Endothelial cell (in vitro differentiated cells): ENCODE results near the gene BASP1. TPM values are rescaled to one million over a fixed set of nuclear protein-coding genes. Genes with fewer than 3 reads are reported as not detected.

Source experiments
- DNase-seq: peaks from one replicate; pipeline ENCODE4 v3.0.0; 2021; ENCODE audit warnings: low spot score
- H3K27ac Mint-ChIP-seq: one replicate; pipeline ENCODE4 v1.8.0; 2021; ENCODE audit warnings: mixed read lengths, inconsistent platforms; ENCODE audit not compliant: unreplicated experiment
- H3K27me3 Mint-ChIP-seq: one replicate; pipeline ENCODE4 v1.8.0; 2021; ENCODE audit warnings: mild to moderate bottlenecking, moderate library complexity, mixed read lengths, inconsistent platforms; ENCODE audit not compliant: unreplicated experiment
- H3K36me3 Mint-ChIP-seq: one replicate; pipeline ENCODE4 v1.8.0; 2021; ENCODE audit warnings: mild to moderate bottlenecking, low read depth, mixed read lengths, inconsistent platforms; ENCODE audit not compliant: unreplicated experiment
- H3K4me1 Mint-ChIP-seq: one replicate; pipeline ENCODE4 v1.8.0; 2021; ENCODE audit warnings: mild to moderate bottlenecking, mixed read lengths, inconsistent platforms; ENCODE audit not compliant: unreplicated experiment
- H3K4me3 Mint-ChIP-seq: one replicate; pipeline ENCODE4 v1.8.0; 2021; ENCODE audit warnings: mild to moderate bottlenecking, mixed read lengths, inconsistent platforms; ENCODE audit not compliant: unreplicated experiment
- H3K9me3 Mint-ChIP-seq: one replicate; pipeline ENCODE4 v1.8.0; 2021; ENCODE audit warnings: mixed read lengths, inconsistent platforms; ENCODE audit not compliant: unreplicated experiment
- CTCF ChIP-seq: fragments of 200-600 bp; sonication (generic); IDR thresholded peaks from one replicate; pipeline ENCODE4 v1.5.0; 2021; ENCODE audit warnings: antibody characterized with exemption; ENCODE audit not compliant: unreplicated experiment
- total RNA-seq: library from RNA; stranded (reverse); fragmentation: NEBNext Ultra II Directional; extraction: Animal tissue kit (Norgen Biotek cat#: 25700); gene quantifications from one replicate; pipeline ENCODE4 v1.2.1, GENCODE V29; 2021; ENCODE audit not compliant: unreplicated experiment

The BASP1 gene
- total RNA-seq, 1 donor from 2014 or later: 95.2 TPM

- Mint-ChIP-seq H3K9me3 (peaks cover 7% of the 10 kb centered on the region), H3K27me3 (peaks cover 8% of the 10 kb centered on the region), H3K36me3 (peaks cover 11% of the 10 kb centered on the region), H3K27ac (no peak overlapping the region), H3K4me1 (no peaks in the 10 kb centered on the region), H3K4me3 (no peak overlapping the region)
- no peak for TF ChIP-seq CTCF
- DNase-seq: no peak
Measured at GRCh38 chr5:17288570-17288969, 71.1 kb downstream of the BASP1 start.

GRCh38 chr5:17289681-17290539 lies 72.5 kb downstream of the BASP1 start:
- TF ChIP-seq CTCF: no peak
- Mint-ChIP-seq H3K27me3 (peaks cover 8% of the 10 kb centered on the region), H3K27ac (no peak overlapping the region), H3K9me3 (peaks cover 7% of the 10 kb centered on the region), H3K36me3 (peaks cover 11% of the 10 kb centered on the region), H3K4me3 (no peak overlapping the region), H3K4me1 (no peaks in the 10 kb centered on the region)
- no peak for DNase-seq

- TF ChIP-seq CTCF: no peak
- Mint-ChIP-seq H3K27ac (no peak overlapping the region), H3K4me1 (no peaks in the 10 kb centered on the region), H3K36me3 (peaks cover 11% of the 10 kb centered on the region), H3K4me3 (no peak overlapping the region), H3K9me3 (peaks cover 7% of the 10 kb centered on the region), H3K27me3 (peaks cover 6% of the 10 kb centered on the region)
- DNase-seq: no peak
Measured at GRCh38 chr5:17290540-17290974, 73.1 kb downstream of the BASP1 start.

GRCh38 chr5:17292434-17293015 lies 75.1 kb downstream of the BASP1 start:
- peaks cover 6% of the 10 kb centered on the region for H3K27me3 Mint-ChIP-seq
- no peak for DNase-seq
- peaks cover 11% of the 10 kb centered on the region for H3K36me3 Mint-ChIP-seq
- H3K27ac Mint-ChIP-seq: no peak overlapping the region
- no peak overlapping the region for H3K4me3 Mint-ChIP-seq
- peaks cover 7% of the 10 kb centered on the region for H3K9me3 Mint-ChIP-seq
- no peaks in the 10 kb centered on the region for H3K4me1 Mint-ChIP-seq
- no peak for TF ChIP-seq CTCF

GRCh38 chr5:17294639-17295311 lies 77.3 kb downstream of the BASP1 start:
- H3K36me3 Mint-ChIP-seq: no peaks in the 10 kb centered on the region
- no peak for DNase-seq
- H3K9me3 Mint-ChIP-seq: no peaks in the 10 kb centered on the region
- H3K27me3 Mint-ChIP-seq: peaks cover 2% of the 10 kb centered on the region
- no peak overlapping the region for H3K27ac Mint-ChIP-seq
- TF ChIP-seq CTCF: no peak
- no peaks in the 10 kb centered on the region for H3K4me1 Mint-ChIP-seq
- no peak overlapping the region for H3K4me3 Mint-ChIP-seq
